Stimulated activated CD8-positive, alpha-beta memory T cell treated with anti-CD3 and anti-CD28 coated beads, Interleukin-15, amount 100 ng/mL, for 4 hours (primary cell): ENCODE results near the gene CETN2.
"Not testable (repeated sequence)": the region's sequence is repeated elsewhere in the genome, so short reads cannot be mapped to it uniquely, and the experiment has no call there.

Experiments used
- DNase-seq, 2 donors: peaks; one replicate each; pipeline ENCODE4 v3.0.0-alpha.2; 2020; ENCODE audit warnings: low read depth in 2 of 2

Gene CETN2

DNA sequence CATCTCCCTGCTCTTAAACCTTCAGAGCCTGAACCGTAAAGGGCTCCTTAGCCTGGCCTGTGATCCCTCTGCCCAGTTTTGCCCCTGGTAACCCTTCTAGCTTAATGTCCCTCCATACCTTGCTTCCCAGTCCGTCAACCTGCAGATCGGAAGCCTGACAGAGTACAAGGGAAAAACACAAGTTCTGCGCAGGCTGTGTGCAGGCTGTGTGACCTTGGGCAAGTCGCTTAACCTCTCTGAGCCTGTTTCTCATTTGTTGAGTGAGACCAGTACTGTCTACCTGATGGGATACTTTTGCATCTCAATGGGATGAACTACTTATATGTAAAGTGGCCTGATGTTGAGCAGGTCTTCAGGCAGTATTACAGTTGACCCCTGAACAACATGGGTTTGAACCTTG is 2.0 kb upstream of the CETN2 start:
- DNase-seq = no peak

DNA sequence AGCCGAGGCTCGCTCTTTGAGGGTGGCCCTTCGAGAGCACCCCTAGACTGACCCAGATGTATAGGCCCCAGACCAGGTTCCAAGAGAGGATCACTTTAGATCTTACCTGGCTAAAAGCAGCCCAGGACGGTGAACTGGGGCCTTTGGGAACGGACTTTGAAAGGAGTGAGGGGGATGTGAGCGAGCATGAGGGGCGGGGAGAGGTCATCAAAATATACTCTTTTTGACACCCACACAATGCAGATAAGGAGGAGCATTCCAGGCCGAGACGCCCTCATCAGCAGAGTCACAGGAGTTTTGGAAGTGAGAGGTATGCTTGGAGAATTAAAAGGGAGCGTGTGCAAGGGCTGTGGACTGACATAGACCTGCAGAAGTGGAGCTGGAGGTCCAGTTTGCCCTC is 834 bp upstream of the CETN2 start:
- no peak for DNase-seq

DNA sequence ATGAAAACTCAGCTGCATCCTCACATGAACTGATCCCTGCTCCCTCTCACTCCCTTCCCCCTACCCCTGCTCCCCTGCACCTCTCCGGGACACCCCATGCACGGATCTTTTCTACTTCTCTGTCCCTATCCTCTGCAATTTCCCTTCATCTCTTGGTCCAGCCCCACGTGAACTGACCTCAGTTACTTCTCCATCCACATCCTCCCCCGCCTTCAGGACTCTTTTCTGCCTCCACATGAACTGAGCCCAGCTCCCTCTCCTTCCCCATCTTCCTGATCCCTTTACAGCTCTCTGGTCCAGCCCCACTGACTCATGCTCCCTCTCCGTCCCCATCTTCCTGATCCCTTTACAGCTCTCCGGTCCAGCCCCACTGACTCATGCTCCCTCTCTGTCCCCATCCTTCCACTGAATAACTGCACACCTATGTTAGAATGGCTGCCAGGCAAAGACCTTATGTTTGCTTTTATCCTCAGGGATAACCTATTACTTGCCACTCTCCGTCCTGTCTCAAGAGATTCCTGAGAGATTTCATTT is 5.6 kb downstream of the CETN2 start:
- DNase-seq = no peak

DNA sequence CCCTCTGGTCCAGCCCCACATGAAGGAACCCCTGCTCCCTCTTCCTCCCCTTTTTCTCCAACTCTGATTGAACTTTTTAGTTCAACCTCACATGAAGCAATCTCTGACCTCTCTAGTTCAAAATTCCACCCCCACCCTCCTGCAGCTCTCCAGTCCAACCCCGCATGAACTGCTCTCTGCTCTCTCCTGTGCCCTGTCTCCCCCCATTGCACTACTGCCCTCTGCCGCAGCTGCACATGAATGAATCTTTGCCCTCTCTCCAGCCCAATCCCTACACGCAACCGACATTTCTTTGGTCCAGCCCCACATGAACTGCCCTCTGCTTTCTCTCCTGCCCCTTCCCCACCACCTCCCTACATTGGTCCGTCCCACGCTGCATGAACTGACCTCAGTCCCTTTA is 6.9 kb downstream of the CETN2 start:
- no peak for DNase-seq

DNA sequence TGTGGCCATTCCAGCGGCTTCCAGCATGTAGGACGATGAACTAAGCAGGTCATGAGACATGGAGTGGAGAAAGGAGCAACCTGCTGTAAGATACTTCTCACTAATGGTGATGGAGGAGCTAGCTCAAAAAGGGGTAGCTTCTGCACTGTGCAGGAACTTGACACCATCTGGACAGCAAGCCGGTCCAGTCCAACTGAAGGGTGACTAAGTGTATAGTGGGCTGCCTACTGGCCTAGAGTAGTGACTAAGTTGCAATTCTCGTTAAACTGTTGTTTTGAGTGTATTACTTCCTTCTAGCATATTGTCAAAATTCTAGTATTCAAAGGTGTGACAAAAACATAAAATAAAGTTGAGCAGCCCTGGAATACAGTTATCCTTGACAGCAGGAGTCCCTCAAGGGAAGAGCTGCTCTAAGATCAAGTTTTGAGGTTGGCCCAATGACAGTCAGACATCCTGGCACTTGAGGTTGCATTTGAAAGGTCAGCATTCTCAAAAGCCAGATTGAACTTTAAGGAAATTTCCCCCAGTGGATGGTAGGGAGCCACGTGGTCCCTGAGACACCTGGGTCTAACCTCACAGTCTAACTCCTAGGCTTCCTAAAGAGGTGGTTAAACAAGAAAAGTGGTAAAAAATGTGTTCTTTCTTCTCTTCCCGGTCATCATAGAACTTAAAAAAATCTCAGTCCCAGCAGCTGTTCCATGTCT is 8.0 kb downstream of the CETN2 start:
- DNase-seq = no peak

DNA sequence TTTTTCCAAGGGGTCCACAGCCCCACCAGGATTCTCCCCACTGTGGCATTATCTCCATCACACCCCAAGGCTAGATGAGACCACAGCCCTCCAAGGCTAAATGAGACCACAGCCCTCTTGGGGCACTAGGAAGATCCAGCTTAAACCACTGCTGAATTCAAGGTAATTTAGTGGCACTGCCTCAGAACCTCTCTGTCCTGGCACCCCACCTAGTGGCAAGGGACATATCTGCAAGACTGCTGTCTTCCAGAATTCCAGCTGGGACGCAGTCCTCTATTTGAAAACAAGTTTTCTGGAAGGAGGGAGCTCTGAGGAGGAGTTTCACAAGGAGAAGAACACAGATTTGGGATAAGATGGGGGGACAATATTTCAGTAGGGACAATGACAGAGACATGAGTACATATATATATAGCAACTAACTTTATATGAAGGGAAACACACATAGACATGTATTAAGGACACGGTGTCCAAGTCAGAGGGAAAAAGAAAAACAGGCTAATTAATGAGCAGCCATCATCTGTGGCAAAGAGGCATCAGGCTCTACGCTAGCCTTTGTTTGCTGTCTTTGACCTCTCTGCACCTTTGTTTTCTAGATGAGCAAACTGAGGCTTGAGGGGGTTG is 9.3 kb downstream of the CETN2 start:
- DNase-seq = no peak

DNA sequence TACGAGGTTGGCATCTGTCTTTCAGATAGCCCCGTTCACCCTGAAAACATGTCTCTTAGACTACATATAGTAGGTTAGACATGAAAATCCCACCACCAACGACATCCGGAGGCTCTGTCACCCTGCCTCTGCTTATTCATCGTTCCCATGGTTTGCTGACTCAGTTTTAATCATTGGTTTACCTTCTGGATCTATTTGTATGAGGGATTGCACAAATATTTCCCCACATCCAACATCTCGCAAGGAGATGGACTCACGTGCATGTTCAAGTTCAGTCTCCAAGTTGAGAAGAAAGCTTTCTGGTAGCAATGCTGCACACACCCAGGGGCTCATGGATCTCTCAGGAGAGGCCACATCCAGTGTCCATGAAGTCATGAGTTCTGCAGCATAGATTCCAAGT is 10.8 kb downstream of the CETN2 start:
- no peak for DNase-seq

DNA sequence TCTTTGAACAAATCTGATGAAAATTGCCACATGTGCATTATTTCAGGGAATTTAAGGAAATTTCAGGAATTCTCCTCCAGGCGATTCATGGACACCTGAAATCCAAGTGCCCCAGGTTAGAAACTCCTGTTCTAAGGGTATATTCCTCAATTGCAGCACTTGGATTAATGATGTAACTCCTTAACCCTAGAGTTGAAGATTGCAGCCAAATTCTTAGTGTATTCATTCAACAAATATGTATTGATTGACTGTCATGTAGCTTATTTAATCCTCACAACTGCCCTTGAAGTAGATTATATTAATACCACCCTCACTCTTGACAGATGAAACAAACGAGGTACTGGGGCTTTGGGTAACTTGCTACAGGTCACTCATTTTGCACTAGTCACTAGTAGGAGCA is 11.3 kb downstream of the CETN2 start:
- no peak for DNase-seq

DNA sequence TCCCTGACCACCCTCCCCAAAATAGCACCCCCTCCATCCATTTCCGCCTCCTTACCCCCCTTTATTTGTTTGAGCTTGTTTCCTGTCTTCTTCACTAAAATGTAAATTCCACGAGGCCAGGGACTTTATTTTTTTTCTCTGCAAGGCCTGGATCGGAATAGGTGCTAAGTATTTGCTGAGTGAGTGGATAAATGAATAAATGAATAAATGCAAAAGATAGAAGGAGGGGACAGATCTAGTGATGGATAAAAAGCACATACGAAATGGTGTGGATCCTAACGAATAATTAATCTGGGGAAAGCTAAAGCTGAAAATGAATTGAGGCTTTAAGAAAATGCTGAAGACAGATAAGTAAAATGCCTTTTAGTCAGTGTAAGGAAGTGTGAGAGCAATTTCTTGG is 12.2 kb downstream of the CETN2 start:
- no peak for DNase-seq

DNA sequence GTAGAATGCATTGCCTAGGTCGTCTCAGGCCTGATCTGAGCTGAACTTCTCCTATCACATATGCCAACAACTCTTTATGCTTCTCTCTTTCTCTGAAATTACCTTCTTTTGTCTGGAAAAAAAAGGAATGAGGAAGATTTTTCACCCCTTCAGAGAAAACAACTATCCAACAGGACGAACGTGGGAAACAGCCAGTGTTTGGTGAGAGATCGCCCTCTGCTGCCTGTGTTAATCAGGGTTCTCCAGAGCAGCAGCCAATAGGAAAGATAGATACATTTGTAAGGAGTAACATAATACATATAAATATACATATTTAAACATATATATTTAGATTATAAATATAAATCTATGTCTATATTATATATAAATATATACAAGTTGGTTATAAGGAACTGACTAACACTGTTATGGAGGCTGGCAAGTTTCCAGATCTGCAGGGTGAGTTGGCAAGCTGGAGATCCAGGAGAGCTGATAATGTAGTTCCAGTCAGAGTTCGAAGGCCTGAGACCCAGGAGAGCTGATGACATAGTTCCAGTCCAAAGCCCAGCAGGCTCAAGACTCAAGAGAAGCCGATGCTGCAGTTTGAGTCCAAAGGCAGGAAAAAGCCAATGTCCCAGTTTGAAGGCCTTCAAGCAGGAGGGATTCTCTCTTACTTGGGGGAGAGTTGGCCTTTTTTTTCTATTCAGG is 13.3 kb downstream of the CETN2 start:
- DNase-seq = no peak

DNA sequence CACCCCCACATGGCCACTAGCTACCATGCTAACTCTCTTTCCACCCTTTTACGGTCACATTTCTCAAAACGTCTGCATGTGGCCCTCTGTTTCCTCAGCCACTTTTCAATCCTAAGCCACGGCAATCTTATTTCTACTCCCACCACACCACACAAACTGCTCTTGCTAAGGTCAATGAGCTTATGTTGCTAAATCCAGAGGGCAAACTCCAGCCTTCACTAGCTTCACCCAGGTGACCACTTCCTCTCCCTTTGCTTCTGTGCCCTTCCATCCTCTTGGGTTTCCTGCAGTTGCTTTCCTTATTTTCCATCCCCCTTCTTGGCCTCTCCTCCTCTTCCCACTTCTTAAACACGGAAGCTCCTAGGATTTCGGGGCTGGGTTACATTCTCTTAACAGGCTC is 16.5 kb downstream of the CETN2 start:
- no peak for DNase-seq

DNA sequence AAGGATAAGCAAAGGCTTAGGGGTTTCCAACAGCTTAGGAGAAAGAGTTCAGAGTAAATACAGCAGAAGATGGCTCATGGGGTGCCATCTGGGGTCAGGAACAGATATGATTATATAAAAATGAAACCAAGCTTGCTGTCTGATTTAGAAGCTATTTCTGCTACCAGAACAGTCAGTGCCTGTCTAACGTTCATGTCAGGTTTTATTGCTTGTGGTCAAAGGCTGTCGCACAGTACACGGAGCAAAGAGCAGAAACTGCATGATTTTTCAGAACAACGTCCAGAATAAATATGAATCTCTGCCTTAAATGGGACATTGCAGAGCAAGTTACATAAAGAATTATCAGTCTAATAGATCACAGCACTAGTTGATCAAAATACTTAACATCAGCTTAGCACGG is 17.4 kb downstream of the CETN2 start:
- no peak for DNase-seq

DNA sequence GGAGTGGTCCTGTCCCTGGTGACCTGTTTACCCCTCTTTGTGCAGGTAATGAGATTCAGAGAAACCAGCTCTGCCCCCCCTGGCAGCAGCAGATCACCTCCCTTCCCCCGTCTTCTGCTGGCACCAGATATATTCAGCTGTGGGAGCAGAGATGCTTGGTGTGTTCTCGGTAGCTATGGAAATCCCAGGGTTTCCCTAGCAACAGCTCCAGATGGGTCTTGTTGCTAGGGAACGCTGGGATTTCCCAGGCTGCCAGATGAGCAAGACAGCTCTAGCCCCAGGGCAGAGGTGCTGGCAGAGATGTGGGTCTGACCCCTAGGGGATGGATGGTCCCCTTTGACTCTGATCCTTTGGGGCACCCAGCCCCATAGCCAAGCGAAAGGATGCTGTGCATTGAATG is 20.2 kb downstream of the CETN2 start:
- DNase-seq = no peak

DNA sequence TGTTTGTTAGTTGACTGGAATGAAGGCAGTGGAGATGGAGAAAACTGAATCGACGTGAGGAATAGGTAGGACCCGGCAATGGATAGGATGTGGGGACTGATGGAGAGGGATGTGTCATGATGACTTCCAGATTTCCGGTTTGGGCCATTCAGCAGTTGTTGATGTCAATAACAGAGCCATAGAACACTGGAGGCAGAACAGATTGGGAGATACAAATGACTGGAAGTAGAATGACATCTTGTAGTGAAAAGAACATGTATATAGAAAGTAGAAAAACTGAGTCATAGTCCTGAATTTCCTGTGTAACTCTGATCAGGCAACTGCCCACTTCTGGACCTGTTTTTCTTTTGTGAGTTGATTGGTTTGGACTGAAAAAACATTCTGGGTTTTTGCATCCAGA is 24.5 kb downstream of the CETN2 start:
- DNase-seq = no peak

DNA sequence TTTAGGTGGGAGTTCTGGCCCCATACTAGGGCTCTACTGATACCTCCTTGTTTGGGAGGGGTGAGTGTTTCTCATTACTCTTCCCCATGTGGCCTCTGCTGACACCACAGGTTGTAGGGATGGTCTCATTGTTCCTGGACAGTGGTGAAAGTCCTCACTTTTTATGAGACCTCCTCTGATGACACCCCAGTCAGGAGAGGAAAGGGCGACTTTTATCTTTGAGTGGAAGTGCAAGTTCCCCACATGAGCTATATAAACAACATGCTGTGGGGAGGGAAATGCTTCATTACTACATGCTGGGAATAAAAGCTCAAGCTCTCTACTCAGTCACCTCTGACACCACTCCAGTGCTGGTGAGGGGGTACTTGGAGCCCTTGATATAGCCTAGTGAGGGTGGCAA is 31.6 kb downstream of the CETN2 start:
- no peak for DNase-seq

DNA sequence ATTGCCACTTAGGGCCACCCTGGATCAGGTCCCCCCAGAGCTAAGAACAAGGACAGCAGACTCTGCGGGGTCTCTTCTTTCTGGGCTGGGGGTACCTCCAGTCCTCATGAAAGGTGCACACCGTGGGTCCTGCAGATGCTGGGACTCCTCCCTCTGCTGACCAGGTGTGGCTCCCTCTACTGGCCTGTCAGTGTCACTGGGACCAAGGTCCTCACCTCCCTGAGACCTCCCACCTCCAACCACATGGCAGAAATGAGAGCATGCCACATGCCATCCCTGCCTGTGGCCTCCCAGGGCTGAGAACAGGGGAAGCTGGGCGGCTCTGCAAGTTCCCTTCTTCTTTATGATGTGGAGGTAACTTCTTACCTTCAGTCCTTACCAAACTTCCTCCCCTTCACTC is 43.5 kb downstream of the CETN2 start:
- DNase-seq = not testable (repeated sequence)
